GM21737 (cell line): ENCODE measurements around the gene AFAP1L2.

Source experiments
- ATAC-seq: cut with Tn5 transposase; IDR thresholded peaks from one replicate; pipeline ENCODE4 v1.9.1; 2021; ENCODE audit warnings: mild to moderate bottlenecking, moderate library complexity; ENCODE audit not compliant: unreplicated experiment

Gene AFAP1L2

DNA sequence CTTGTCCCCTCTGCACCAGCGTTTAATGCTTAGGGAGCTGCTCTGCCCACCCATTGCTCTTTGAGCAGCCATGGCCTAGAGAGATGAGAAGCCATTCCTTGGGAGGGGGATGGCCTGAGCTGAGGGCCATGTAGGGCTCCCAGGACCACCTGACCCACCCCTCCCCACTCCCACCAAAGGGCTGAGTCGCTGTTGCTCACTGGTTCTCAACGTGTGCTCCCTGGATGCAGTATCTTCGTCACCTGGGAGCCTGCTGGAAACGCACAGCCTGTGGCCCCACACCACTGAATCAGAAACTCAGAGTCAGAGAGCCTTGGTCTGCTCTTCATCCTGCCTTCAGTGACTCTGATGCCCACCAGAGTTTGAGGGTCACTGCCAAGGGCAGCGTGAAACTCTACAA is 128.2 kb downstream of the AFAP1L2 start:
- no peak for ATAC-seq

DNA sequence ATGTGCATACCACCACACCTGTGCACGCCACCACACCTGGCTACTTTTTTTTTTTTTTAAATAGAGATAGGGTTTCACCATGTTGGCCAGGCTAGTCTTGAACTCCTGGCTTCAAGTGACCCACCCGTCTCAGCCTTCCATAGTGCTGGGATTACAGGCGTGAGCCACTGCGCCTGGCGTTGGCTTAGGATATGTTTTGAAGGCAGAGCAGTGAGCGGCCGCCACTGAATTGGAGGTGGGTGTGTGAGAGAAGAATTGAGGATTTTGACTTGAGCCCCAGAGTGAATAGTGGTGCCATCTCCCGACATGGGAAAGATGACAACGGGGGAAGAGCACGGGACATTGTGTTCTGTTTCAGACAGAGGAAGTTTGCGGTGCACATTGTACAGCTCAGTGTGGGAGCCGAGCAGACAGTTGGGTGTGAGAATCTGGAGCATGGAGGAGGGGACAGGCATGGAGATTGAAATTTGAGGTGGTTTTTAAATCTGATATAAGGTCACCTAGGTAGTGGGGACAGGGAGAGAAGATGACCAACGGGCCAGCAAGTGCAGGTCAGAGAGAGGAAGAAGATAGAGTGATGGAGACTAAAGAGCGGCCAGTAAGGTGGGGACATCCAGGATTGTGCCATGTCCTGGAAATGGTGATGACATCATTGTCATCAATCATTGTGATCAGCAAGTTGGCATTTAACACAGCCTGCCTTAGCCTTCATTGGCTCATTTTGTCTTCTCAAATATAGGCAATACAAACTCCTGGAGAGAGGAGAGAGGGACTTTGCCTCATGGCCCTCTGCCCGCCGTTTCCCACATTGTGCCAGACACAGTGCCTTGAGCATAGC is 129.5 kb downstream of the AFAP1L2 start:
- no peak for ATAC-seq

DNA sequence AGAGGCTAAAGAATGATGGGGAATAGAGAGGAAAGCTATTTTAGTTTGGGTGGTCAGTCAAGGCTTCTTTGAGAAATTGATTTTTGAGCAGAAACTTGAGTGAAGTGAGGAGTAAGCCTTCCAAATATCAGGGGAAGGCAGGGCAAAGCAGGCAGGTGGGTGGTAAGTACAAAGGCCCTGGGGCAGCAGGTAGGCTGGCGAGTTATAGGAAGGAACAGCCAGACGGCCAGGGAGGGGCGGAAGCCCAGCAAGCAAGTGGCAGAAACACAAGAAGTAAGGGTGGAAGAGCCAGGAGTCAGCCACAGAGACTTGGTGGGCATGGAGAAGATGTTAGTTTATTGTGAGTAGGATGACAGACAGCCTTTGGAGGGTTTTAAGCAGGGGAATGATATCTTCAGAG is 130.4 kb downstream of the AFAP1L2 start:
- ATAC-seq, result no peak

DNA sequence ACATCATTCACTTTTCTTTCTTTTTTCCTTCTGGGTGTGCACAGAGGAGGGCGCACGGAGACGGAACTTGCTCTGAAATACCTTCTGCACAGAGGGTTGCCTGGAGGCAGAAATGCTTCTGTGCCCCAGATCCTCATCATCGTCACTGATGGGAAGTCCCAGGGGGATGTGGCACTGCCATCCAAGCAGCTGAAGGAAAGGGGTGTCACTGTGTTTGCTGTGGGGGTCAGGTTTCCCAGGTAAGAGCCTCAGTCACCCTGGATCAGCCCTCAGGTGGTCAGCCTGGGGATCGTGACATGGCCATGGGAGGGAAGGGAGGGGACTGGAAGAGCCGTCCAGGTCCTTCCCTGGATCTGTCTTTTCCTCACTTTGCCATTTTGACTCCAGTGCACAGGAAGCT is 131.6 kb downstream of the AFAP1L2 start:
- no peak for ATAC-seq

DNA sequence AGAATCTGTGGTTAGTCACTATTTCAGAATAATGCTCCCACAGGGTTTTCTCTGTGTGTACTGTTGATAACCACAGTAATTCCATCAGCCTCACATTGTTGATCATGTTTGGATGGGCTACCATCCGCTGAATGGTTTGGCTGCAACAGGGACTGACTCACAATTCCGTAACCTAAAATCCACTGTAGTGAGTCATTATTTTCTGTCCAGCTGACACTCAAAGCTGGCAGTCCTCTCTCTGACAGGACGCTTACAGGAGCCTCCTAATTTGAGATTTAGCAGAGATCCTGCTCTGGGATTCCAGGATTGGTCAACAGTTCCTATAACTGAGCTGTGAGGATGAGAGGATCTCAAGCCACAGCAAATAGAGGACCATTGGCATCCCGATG is 132.5 kb downstream of the AFAP1L2 start:
- ATAC-seq, result no peak

DNA sequence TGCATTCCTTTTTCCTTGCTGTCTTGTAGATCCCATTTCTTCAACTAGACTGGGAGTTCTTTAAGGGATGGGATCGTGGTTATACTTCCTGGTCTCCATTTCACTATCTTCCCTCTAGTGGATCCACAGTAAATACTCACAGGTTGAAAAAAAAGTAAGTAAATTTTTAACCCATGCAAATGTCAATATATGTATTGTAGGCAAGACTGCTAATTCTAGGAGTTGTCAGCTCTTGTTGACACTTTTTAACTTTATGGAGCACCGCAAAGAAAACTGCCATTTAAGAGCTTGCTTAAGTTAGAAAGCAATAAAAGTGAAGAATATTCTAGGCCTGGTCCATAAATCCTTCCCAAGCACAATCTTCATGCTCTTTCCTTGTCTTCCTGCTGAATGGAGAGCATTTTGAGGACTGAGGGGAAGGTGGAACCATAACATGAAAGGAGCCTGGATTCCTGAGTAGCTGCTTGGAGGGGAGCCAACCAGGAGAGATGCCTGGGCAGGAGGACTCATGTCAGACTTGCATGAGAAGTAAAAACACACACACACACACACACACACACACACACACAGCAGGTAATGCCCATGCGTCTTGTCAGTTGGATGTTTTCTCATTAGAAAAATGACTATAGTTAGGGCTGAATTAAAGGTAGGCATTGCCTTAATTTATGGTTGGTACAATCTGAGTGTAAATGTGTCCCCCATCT is 133.1 kb downstream of the AFAP1L2 start:
- ATAC-seq, result no peak

DNA sequence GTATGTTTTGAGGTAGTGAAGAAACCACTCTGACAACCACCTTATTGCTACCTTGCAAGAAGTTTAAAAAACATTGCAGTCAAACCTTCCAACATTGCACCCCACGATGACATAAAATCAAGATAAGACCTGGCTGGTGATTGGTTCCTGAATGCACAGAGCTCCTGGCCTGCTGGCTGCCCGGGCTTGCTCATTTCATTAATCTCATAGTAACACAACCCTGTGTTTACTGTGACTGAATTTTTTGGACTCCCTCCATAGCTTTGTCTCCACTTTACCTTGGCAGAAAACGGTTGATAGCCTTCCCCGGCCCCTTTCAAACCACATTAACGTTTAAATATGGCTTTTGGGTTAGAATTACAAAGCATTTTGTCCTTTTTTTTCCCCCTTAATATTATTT is 137.8 kb downstream of the AFAP1L2 start:
- no peak for ATAC-seq

DNA sequence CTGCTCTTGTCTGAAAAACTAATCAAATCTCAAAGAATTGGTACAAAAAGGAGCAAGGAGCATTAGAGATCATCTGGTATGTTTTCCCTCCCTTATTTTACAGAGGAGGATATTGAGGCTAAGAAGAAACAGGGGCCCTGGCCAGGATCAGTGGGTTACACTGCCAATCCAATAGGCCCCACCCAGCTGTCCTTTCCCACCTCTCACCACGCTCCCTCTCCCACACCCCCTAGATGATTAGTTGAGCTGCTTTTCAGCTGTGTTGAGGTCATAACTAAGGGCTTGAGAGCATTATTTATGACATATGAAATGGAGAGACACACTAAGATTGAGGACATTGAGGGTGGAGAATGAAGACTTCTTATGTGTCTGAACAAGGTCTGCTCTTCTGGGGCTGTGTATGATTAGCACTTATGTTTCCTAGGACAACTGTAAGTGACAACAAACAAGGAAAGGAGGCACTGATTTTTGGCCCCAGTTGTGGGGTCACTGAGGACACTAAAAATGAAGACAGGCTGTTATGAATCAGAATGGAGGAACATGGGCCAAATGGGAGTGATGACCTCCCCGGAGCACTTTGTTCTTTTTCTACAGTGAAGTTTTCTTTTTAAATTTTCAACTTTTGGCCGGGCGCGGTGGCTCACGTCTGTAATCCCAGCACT is 138.8 kb downstream of the AFAP1L2 start:
- ATAC-seq, result no peak

DNA sequence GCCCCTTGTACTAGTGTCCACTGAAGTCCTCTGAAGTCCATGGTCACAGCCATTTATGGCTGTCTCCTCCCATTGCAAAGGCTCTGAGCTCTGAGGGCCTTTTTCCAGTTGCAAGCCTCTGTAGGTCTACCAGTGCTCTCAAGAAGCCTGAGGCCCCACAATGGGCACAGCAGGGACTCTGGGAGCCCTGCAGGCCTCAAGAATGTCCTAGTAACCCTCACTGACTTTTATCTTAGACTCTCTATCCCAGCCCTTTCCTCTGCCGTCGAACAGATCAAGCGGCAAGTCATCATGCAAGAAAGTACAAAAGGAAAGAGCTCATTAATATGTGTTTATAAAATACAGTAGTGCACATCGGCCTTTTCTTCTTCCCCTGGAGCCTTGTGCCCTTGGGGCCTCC is 141.8 kb downstream of the AFAP1L2 start:
- ATAC-seq, result no peak

DNA sequence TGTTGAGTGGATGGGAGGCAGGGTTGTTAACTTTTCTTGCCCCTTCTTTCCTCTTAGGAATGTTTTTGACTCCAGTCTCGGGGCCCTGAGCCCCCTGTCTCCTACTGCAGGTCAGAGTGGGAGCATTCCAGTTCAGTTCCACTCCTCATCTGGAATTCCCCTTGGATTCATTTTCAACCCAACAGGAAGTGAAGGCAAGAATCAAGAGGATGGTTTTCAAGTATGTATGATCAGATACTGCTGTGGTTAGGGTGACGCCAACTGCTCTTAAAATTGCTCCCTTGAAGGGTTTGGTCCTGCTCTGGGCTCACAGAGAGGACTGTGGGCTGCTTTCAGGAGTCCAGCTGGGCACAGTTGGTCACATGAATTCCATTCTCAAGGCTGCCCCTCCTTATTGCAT is 143.2 kb downstream of the AFAP1L2 start:
- ATAC-seq, result no peak

DNA sequence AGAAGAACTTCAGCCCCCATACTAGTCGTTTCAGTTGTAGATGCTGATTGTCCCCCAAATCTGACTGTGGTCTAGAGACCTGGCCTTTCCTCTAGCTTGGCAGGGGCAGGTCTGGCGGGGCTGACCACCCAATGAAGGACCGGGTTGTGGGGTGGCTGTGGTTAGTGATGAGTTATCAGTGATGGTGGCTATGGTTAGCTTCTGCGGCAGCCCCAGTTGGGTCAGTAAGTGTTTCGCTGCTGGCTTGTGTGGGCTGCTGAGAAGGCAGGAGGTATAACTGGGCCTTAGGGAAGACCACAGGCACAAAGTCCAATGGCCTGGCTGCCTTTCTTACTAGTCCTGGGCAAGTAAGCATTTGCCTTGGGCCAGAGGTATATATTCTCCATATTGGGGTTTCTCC is 143.9 kb downstream of the AFAP1L2 start:
- ATAC-seq, result no peak

DNA sequence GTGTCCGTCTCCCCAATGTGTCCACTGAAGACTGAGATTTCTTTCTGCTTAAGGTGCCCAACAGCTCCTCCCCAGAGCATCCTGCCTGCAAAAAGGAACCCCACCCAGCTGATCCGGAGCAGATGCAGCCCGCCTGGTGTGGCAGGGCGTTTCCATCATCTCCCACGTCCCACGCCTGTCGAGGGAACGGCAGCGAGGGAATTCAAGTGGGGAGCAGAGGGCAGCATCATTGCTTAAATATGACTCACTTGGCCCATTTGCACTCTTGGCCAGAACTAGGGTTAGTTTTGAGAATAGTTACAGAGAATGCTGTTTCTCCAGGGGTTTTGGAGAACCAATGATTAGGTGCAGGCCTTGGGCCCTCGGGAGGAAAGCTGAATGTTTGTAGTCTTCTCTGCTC is 144.5 kb downstream of the AFAP1L2 start:
- ATAC-seq, result no peak

DNA sequence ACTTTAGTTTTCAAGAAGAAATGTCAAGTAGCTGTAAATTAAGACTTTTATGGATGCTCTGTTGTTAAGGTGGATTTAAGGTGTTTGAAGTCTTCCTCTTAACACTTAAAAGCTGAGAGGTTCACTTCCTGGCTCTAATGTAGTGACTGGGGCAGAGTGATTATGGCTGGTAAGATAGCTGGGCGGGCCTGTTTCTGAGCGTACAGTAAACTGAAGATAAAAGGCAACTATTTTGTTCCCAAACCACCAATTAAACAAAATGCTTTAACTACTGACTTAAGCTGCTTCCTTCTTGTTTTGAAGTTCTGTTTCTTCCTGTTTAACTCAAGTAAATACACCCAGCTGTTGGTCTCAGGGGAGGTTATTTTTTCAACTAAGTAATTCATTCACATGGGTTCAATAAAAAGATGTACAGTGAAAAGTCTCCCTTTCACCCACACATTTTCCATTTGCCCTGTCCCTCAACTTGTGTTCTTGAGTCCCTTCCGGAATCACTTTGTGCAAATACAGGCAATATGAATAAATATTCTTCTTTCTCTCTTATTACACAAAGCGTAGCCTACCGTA is 145.9 kb downstream of the AFAP1L2 start:
- no peak for ATAC-seq

DNA sequence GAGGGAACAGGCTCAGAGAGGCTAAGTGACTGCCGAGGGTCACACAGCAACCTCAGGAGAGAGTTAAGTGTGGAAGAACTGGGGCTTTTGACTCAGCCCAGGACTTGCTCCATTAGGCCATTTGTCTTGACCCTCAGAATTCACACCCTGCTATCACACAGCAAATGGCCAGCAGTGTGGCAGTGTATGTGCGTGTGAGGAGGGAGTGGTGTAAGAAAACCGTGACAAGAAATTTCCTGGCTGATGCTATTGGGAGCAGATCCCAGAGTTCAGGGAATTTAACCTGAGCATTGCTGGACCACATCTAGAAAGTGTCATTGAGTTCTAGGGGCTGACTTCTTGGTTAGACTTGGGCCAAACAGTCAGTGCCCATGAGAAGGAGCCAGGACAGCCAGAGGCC is 146.8 kb downstream of the AFAP1L2 start:
- ATAC-seq, result no peak

DNA sequence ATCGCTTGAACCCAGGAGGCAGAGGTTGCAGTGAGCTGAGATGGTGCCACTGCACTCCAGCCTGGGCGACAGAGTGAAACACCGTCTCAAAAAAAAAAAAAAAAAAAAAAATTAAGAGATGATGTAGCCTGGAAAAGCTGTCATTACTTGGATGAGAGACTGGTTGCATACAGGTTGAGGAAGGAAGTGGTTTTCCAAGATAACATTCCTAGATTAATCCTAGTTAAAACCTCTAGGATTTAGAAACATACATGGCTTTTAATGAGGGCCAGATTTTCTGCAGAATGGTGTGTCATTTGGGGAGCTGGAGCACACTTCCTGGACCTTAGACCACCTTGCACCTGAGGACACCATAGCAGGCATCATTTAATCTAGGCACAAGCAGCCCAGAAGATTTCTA is 147.5 kb downstream of the AFAP1L2 start:
- ATAC-seq, result no peak

DNA sequence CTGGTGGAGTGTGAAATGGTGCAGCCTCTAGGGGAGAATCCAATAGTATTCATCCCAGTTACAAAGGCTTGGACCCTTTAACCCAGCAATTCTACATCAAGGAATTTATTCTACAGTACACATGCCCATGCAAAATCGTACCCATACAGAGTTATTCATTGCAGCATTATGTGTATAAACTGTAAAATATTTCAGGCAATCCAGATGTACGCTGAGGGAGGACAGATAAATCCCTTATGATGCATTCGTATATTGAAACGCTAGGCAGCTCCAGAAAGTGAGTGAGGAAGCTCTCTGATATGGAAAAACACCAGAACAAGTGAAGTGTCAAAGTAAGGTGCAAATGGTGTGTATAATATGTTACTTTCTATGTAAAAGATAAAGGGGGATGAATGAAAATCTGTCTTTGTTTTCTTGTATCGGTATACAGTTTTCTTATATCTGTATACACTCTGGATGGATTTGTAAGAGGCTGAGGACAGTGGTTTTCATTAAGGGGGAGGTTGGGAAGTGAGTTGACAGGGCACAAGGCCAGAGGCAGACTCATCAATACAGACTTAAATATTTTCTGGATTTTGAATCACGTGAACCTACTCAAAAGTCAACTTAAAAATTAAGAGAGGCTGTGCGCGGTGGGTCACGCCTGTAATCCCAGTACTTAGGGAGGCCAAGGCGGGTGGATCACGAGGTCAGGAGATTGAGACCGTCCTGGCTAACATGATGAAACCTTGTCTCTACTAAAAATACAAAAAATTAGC is 148.1 kb downstream of the AFAP1L2 start:
- no peak for ATAC-seq

DNA sequence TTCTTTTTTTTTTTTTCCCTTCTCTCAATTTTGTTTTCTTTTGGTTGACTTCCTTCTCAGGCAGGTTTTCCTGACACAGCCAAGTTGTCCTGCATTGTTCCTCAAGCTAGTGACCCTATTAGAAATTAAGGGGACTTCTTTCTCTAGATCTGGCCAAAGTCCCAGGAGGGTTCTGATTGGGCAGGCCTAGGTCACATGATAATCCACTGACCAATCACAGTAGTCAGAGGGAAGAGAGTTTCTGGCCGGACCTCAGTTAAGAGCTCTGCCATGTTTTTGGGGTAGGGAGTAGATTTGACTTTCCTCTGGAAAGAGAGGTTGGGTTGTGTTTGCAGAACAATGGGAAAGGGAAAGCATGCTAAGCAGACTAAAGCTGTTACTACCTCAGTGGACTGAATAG is 149.1 kb downstream of the AFAP1L2 start:
- ATAC-seq, result no peak

DNA sequence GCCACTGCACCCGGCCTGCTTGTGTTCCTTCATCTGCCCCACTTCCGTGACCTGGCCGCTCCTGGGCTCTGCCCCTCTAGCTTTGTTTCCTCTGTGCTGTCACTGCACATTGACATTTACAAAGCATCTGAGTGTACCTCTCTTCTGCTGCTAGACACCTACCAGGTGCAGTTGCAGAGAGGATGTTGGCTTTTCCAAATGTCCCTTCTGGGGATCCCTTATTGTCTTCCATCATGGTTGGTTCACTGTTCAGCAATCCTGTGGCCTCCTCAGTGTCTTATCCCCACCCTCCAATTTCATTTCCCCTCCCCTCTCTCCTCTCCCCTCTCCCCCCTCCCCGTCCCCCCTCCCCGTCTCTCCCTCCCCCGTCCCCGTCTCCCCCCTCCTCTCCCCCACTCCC is 151.4 kb downstream of the AFAP1L2 start:
- ATAC-seq, result no peak

DNA sequence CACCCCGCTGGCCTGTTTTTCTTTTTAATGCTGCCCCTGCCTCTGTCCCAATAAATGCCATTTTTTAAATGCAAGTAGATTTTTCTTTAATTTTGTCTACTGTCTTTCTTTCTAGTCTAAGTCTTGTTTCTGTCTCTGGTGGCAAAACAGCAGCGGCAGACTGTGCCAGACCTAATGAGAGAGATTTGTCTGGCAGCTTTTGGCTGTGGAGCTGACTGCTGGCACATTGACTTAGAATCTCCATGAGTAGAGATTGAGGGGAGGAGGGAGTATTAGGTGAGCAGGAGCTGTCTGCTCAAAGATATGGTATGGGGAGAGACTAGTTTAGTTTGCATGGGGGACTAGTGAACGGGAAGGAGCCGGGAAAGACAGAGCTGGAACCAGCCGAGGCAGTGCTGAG is 152.2 kb downstream of the AFAP1L2 start:
- no peak for ATAC-seq

DNA sequence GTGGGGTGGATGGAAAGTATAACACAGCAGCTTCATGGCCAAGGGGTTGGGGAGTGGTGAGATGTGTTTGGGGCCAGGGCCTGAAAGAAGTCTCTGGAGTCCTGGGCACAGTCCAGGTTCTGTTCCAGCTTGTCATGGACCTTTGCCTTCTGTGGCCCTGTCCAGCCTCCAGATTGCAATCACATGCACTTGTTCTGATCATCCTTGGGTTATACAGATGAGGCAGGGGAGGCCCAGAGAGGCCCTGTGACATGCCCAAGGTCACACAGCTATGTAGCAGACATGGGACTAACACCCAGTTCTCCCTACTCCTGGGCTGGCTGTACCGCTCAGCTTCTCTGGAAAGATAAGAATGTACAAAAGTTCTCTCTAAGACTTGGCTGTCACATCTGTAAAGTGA is 153.6 kb downstream of the AFAP1L2 start:
- no peak for ATAC-seq

DNA sequence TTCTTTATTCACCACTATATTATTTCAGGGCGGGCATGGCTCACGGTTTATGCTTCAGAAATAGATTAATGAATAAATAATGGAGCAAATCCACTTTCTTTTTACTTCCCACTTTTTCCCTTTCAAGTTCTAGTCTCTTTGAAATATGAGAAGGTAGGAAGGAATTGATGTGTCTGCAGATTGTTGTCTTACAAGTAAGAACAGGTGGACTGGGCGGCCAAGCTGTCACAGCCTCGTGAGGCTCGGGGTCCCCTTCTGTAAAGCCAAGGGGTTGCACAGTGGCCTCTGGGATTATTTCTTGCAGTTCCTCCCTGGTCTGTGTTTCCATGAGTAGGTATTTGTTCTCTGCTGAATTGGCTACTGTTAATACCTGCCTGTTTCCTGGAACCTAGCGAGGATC is 154.1 kb downstream of the AFAP1L2 start:
- ATAC-seq, result no peak
